ENCODE data around the gene HNF1A. TPM values are rescaled to one million over a fixed set of nuclear protein-coding genes. Genes with fewer than 3 reads are reported as not detected.

Gene HNF1A
- total RNA-seq, 1 donor from 2014 or later: not detected

- no peak for DNase-seq (ENCODE audit: low spot score)
- TF ChIP-seq, protein P1, sequence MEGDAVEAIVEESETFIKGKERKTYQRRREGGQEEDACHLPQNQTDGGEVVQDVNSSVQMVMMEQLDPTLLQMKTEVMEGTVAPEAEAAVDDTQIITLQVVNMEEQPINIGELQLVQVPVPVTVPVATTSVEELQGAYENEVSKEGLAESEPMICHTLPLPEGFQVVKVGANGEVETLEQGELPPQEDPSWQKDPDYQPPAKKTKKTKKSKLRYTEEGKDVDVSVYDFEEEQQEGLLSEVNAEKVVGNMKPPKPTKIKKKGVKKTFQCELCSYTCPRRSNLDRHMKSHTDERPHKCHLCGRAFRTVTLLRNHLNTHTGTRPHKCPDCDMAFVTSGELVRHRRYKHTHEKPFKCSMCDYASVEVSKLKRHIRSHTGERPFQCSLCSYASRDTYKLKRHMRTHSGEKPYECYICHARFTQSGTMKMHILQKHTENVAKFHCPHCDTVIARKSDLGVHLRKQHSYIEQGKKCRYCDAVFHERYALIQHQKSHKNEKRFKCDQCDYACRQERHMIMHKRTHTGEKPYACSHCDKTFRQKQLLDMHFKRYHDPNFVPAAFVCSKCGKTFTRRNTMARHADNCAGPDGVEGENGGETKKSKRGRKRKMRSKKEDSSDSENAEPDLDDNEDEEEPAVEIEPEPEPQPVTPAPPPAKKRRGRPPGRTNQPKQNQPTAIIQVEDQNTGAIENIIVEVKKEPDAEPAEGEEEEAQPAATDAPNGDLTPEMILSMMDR (IDR thresholded peaks at IDR 0.05; ENCODE audit: unreplicated experiment): no peak
- H3K4me1 Mint-ChIP-seq (ENCODE audit: unreplicated experiment): peaks cover 3% of the 10 kb centered on the region
- no peaks in the 10 kb centered on the region for H3K9me3 Mint-ChIP-seq (ENCODE audit: unreplicated experiment)
- peaks cover 2% of the 10 kb centered on the region for H3K27me3 Mint-ChIP-seq (ENCODE audit: unreplicated experiment)
- no peak overlapping the region for H3K27ac Mint-ChIP-seq (ENCODE audit: unreplicated experiment)
- no peak overlapping the region for H3K4me3 Mint-ChIP-seq (ENCODE audit: unreplicated experiment)
- no peaks in the 10 kb centered on the region for H3K36me3 Mint-ChIP-seq (ENCODE audit: low read depth, unreplicated experiment)
These were observed 52.4 kb downstream of the HNF1A start for GRCh38 chr12:121030576-121031212.

GRCh38 chr12:121033625-121034349 lies 55.4 kb downstream of the HNF1A start:
- Mint-ChIP-seq H3K9me3 (ENCODE audit: unreplicated experiment) (no peaks in the 10 kb centered on the region), H3K27me3 (ENCODE audit: unreplicated experiment) (peaks cover 2% of the 10 kb centered on the region), H3K4me3 (ENCODE audit: unreplicated experiment) (no peak overlapping the region), H3K36me3 (ENCODE audit: low read depth, unreplicated experiment) (no peaks in the 10 kb centered on the region), H3K4me1 (ENCODE audit: unreplicated experiment) (no peaks in the 10 kb centered on the region), H3K27ac (ENCODE audit: unreplicated experiment) (no peak overlapping the region)
- no peak for DNase-seq (ENCODE audit: low spot score)
- TF ChIP-seq, protein P1 (IDR thresholded peaks at IDR 0.05; ENCODE audit: unreplicated experiment): no peak

- TF ChIP-seq, protein P1 (IDR thresholded peaks at IDR 0.05; ENCODE audit: unreplicated experiment): no peak
- no peaks in the 10 kb centered on the region for H3K4me1 Mint-ChIP-seq (ENCODE audit: unreplicated experiment)
- H3K36me3 Mint-ChIP-seq (ENCODE audit: low read depth, unreplicated experiment): no peaks in the 10 kb centered on the region
- H3K4me3 Mint-ChIP-seq (ENCODE audit: unreplicated experiment): no peak overlapping the region
- DNase-seq (ENCODE audit: low spot score): no peak
- no peak overlapping the region for H3K27ac Mint-ChIP-seq (ENCODE audit: unreplicated experiment)
- no peaks in the 10 kb centered on the region for H3K9me3 Mint-ChIP-seq (ENCODE audit: unreplicated experiment)
- peaks cover 2% of the 10 kb centered on the region for H3K27me3 Mint-ChIP-seq (ENCODE audit: unreplicated experiment)
These were observed 56.4 kb downstream of the HNF1A start for GRCh38 chr12:121034616-121035305.

DNA sequence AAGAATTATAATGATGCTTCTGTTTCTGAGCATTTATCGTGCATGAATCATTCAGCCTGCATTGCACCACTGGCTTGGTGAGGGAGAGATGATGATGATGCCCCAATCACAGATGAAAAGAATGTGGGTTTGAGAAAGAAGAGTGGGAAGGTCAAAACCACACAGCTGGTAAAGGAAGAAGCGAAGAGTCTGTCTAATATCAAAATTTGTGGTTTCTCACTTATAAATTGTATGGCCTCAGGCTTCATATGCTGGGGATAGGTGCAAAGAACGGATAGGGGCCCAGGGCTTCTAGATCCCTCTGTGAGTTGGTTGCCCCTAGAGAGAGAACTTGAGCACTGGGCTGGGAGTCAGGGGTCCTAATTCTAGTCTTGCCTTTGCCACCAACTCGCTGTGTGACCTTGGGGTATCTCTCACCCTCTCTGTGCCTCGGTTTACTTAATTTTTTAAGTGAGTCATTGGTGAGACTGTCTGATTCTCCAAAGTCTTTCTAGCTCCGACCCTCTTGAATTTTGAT lies 58.5 kb downstream of the HNF1A start:
- Mint-ChIP-seq H3K27ac (ENCODE audit: unreplicated experiment) (no peak overlapping the region), H3K36me3 (ENCODE audit: low read depth, unreplicated experiment) (no peaks in the 10 kb centered on the region), H3K4me1 (ENCODE audit: unreplicated experiment) (no peaks in the 10 kb centered on the region), H3K4me3 (ENCODE audit: unreplicated experiment) (no peak overlapping the region), H3K27me3 (ENCODE audit: unreplicated experiment) (peaks cover 7% of the 10 kb centered on the region), H3K9me3 (ENCODE audit: unreplicated experiment) (no peaks in the 10 kb centered on the region)
- no peak for DNase-seq (ENCODE audit: low spot score)
- TF ChIP-seq, protein P1 (IDR thresholded peaks at IDR 0.05; ENCODE audit: unreplicated experiment): no peak
